Gastrocnemius medialis (tissue), 4 donors: ENCODE results near the gene SPG21. TPM values are rescaled to one million over a fixed set of nuclear protein-coding genes. Genes with fewer than 3 reads are reported as not detected.

Experiments
- ATAC-seq, 2 donors: fragments of 150-250 bp; one replicate each; pipeline ENCODE4 v1.9.1; 2016
- DNase-seq, 2 donors: peaks; one replicate each; pipeline ENCODE4 v3.0.0-alpha.2; 2019
- H3K27ac ChIP-seq, 4 donors: fragments of 200-600 bp; sonication (generic); 1 replicate in 1 of 4; 2 replicates in 3 of 4; pipeline ENCODE4 v1.5.1; 2016 to 2018; ENCODE audit warnings: mild to moderate bottlenecking in 2 of 4, moderate library complexity in 1 of 4
- H3K27me3 ChIP-seq, 3 donors: fragments of 200-600 bp; sonication (generic) in 2 of 3; 1 replicate in 1 of 3; 2 replicates in 2 of 3; pipeline versions ENCODE4 v1.5.1 to v1.6.0; 2016 to 2019; ENCODE audit warnings: mild to moderate bottlenecking in 1 of 3, moderate library complexity in 1 of 3
- H3K36me3 ChIP-seq, 2 donors: fragments of 200-600 bp; sonication (generic) in 1 of 2; one replicate each; pipeline ENCODE4 v1.5.1; 2017 to 2018
- H3K4me1 ChIP-seq, 2 donors: fragments of 200-600 bp; sonication (generic) in 1 of 2; one replicate each; pipeline ENCODE4 v1.5.1; 2016 to 2017; ENCODE audit warnings: mild to moderate bottlenecking in 2 of 2
- H3K4me3 ChIP-seq, 4 donors: fragments of 200-600 bp; sonication (generic) in 3 of 4; 1 replicate in 1 of 4; 2 replicates in 3 of 4; pipeline ENCODE4 v1.5.1; 2016 to 2019; ENCODE audit warnings: mild to moderate bottlenecking in 2 of 4
- H3K9me3 ChIP-seq, 3 donors: fragments of 200-600 bp; sonication (generic) in 2 of 3; 1 replicate in 1 of 3; 2 replicates in 2 of 3; pipeline ENCODE4 v1.5.1; 2016 to 2019
- CTCF ChIP-seq, 5 experiments: fragments of 450-650 bp in 3 of 5; fragments of 200-600 bp in 2 of 5; sonication (generic) in 2 of 5; IDR thresholded peaks in 4 of 5; conservative IDR thresholded peaks in 1 of 5; 1 replicate in 4 of 5; 2 replicates in 1 of 5; pipeline ENCODE4 v1.5.1; 2016 to 2019; ENCODE audit warnings: antibody characterized with exemption in 5 of 5, mild to moderate bottlenecking in 3 of 5, moderate library complexity in 3 of 5
- POLR2A ChIP-seq, 2 donors: fragments of 450-650 bp; IDR thresholded peaks; one replicate each; pipeline ENCODE4 v1.6.1; 2017; ENCODE audit warnings: antibody characterized with exemption in 2 of 2, mild to moderate bottlenecking in 2 of 2, moderate library complexity in 2 of 2
- in situ Hi-C, 4 donors: fragments of 200-750 bp; cut with MboI; loops; one replicate each; pipeline versions ENCODE4 v1.15.0 to v1.8.0; 2017; ENCODE audit warnings: low sequenced_read_pairs in 4 of 4
- intact Hi-C: fragments of 100-400 bp; cut with DNase I; formaldehyde crosslinking; loops from one replicate; pipeline ENCODE4 v1.15.1; 2023; ENCODE audit warnings: low total_unique reads
- total RNA-seq, 4 donors: library from RNA; depleted of rRNA; stranded (reverse); fragments of >200 nt; gene quantifications; one replicate each; pipeline versions ENCODE4 v1.1.0 to v1.2.3, GENCODE V29; 2016

Gene SPG21
- total RNA-seq, 4 donors from 2014 or later: 61.9 to 84.4 (median 72.5) TPM

- Histone ChIP-seq H3K4me3 (peak within 1 kb of the TSS; percentile 79 to 95 (median 88)), H3K27ac (peak within 1 kb of the TSS; percentile 71 to 92 (median 88)), H3K9me3 (no peaks in the 10 kb centered on the region), H3K36me3 (peaks cover 0 to 18% of the 10 kb centered on the region in 2 donors), H3K27me3 (no peaks in the 10 kb centered on the region), H3K4me1 (peaks cover 16 to 19% of the 10 kb centered on the region in 2 donors)
- intact Hi-C loops (loop anchor here (2.0 kb wide), 1 partner anchor 40 kb away; the partner anchor contains the start of gene SPG21), in situ Hi-C loops (loop anchor here (25.0 kb wide), 2 partner anchors 233 to 258 kb away; partner anchors contain the start of genes PARP16 (in 3 of the 4) and RNU5A-1 (in 3 of the 4))
- peak; percentile 75 to 84 for DNase-seq
- ATAC-seq: peak; percentile 90 to 94
- TF ChIP-seq CTCF (IDR thresholded peaks at IDR 0.05 in 4 of 5, conservative IDR thresholded peaks at IDR 0.05 in 1 of 5) (no peak), POLR2A (IDR thresholded peaks at IDR 0.05) (peak; percentile 93 to 95)
Measured at GRCh38 chr15:65028921-65029735, 39.4 kb upstream of the SPG21 start, which contains the start of gene MTFMT. MTFMT (minus strand) TSS chr15:65029639; CDS start chr15:65029613, 26 bp downstream.

- intact Hi-C loops: loop anchor here (2.0 kb wide), 1 partner anchor 40 kb away; the partner anchor contains the start of gene SPG21
- Histone ChIP-seq H3K27ac (peak overlapping the region in 2 of 4 donors; percentile 87 to 92), H3K4me3 (peak overlapping the region; percentile 79 to 95 (median 88)), H3K27me3 (no peaks in the 10 kb centered on the region), H3K9me3 (no peaks in the 10 kb centered on the region), H3K4me1 (peaks cover 14 to 19% of the 10 kb centered on the region in 2 donors), H3K36me3 (peaks cover 0 to 25% of the 10 kb centered on the region in 2 donors)
- no peak for ATAC-seq
- no peak for DNase-seq
- in situ Hi-C loops: loop anchor here (25.0 kb wide), 2 partner anchors 234 to 259 kb away; partner anchors contain the start of genes PARP16 (in 3 of the 4) and RNU5A-1 (in 3 of the 4)
- TF ChIP-seq POLR2A (IDR thresholded peaks at IDR 0.05) (no peak), CTCF (IDR thresholded peaks at IDR 0.05 in 4 of 5, conservative IDR thresholded peaks at IDR 0.05 in 1 of 5) (no peak)
Measured at GRCh38 chr15:65028338-65028737, 38.6 kb upstream of the SPG21 start.

- H3K4me1 ChIP-seq: peaks cover 14 to 19% of the 10 kb centered on the region in 2 donors
- in situ Hi-C loops: loop anchor here (25.0 kb wide), 2 partner anchors 235 to 260 kb away; partner anchors contain the start of genes PARP16 (in 3 of the 4) and RNU5A-1 (in 3 of the 4)
- H3K4me3 ChIP-seq: no peak overlapping the region
- TF ChIP-seq POLR2A (IDR thresholded peaks at IDR 0.05) (no peak), CTCF (IDR thresholded peaks at IDR 0.05 in 4 of 5, conservative IDR thresholded peaks at IDR 0.05 in 1 of 5) (no peak)
- H3K9me3 ChIP-seq: no peaks in the 10 kb centered on the region
- intact Hi-C loops: no loop called here
- peaks cover 0 to 25% of the 10 kb centered on the region in 2 donors for H3K36me3 ChIP-seq
- DNase-seq (no peak), ATAC-seq (no peak)
- no peak overlapping the region for H3K27ac ChIP-seq
- no peaks in the 10 kb centered on the region for H3K27me3 ChIP-seq
Measured at GRCh38 chr15:65027593-65027992, 37.9 kb upstream of the SPG21 start.

- no peak for ATAC-seq
- no peaks in the 10 kb centered on the region for H3K9me3 ChIP-seq
- no peak for DNase-seq
- TF ChIP-seq CTCF (IDR thresholded peaks at IDR 0.05 in 4 of 5, conservative IDR thresholded peaks at IDR 0.05 in 1 of 5) (no peak), POLR2A (IDR thresholded peaks at IDR 0.05) (no peak)
- peaks cover 0 to 25% of the 10 kb centered on the region in 2 donors for H3K36me3 ChIP-seq
- in situ Hi-C loops (loop anchor here (25.0 kb wide), 2 partner anchors 236 to 261 kb away; partner anchors contain the start of genes PARP16 (in 3 of the 4) and RNU5A-1 (in 3 of the 4)), intact Hi-C loops (no loop called here)
- no peak overlapping the region for H3K27ac ChIP-seq
- H3K4me3 ChIP-seq: no peak overlapping the region
- peaks cover 21 to 24% of the 10 kb centered on the region in 2 donors for H3K4me1 ChIP-seq
- H3K27me3 ChIP-seq: no peaks in the 10 kb centered on the region
Measured at GRCh38 chr15:65026756-65027155, 37.0 kb upstream of the SPG21 start.
